H1 (cell line): ENCODE data around the gene GPANK1. TPM values are rescaled to one million over a fixed set of nuclear protein-coding genes. Genes with fewer than 3 reads are reported as not detected.

Source experiments
- ASH2L ChIP-seq: fragments of 200-600, 300-600 bp; sonication (generic); IDR thresholded peaks from one replicate; pipeline ENCODE4 v1.7.1; 2017; ENCODE audit warnings: low read length
- HDAC2 ChIP-seq, 2 experiments: fragments of 300-600 bp in 1 of 2; sonication (generic) in 1 of 2; IDR thresholded peaks; 2 replicates each; pipeline ENCODE4 v1.6.1; 2011 to 2012; ENCODE audit warnings: low read depth in 2 of 2, low read length in 2 of 2, mild to moderate bottlenecking in 2 of 2, moderate library complexity in 2 of 2, borderline replicate concordance in 1 of 2, inconsistent platforms in 1 of 2
- JUN ChIP-seq: IDR thresholded peaks from 2 replicates; pipeline ENCODE4 v1.6.1; 2011; ENCODE audit warnings: low read depth, mild to moderate bottlenecking, improper control_type of control experiment, low read length
- KDM5A ChIP-seq: fragments of 200-600 bp; IDR thresholded peaks from 2 replicates; pipeline ENCODE4 v1.7.1; 2012; ENCODE audit warnings: mild to moderate bottlenecking, low read length, inconsistent platforms, mixed read lengths
- polyA plus RNA-seq, 7 experiments: library from polyadenylated mRNA; depleted of rRNA in 3 of 7; stranded (reverse) in 5 of 7; unstranded in 2 of 7; fragments of >200 nt in 5 of 7; fragments of 200-250 nt in 2 of 7; gene quantifications; 1 replicate in 5 of 7; 2 replicates in 1 of 7; 4 replicates in 1 of 7; pipeline versions ENCODE4 v1.2.1 to v1.2.3, GENCODE V29; 2011 to 2013; ENCODE audit warnings: missing spikeins in 2 of 7, mixed read lengths in 2 of 7
- total RNA-seq: library from RNA; stranded (reverse); fragmentation: NEBNext Ultra II Directional; extraction: Animal tissue kit (Norgen Biotek cat#: 25700); gene quantifications from 2 replicates; pipeline ENCODE4 v1.2.1, GENCODE V29; 2021

Gene GPANK1
- total and polyA plus RNA-seq, 2 of the 8 experiments (the other 6 are each of a cell fraction or from before 2014, with no cell fraction given), result 24.5 to 30.2 TPM

GRCh38 chr6:31713465-31713864 is 48.7 kb upstream of the GPANK1 start (continued):
- TF ChIP-seq KDM5A (no peak), JUN (no peak), ASH2L (no peak), HDAC2 (IDR thresholded peaks at IDR 0.05; ENCODE audit: borderline replicate concordance in 1 of 2, low read depth in 2 of 2, low read length in 2 of 2) (no peak)
